Liver (tissue), 9 donors: ENCODE results near the gene CCDC137. TPM values are rescaled to one million over a fixed set of nuclear protein-coding genes. Genes with fewer than 3 reads are reported as not detected.

Experiments used
- DNase-seq: peaks from one replicate; pipeline ENCODE4 v3.0.0-alpha.2; 2017; ENCODE audit warnings: low spot score
- H3K27ac ChIP-seq, 2 donors: one replicate each; pipeline ENCODE4 v1.7.0; 2013; ENCODE audit warnings: inconsistent platforms in 2 of 2, low read length in 2 of 2, control low read depth in 1 of 2, low read depth in 1 of 2, mild to moderate bottlenecking in 1 of 2
- H3K27me3 ChIP-seq, 4 donors: one replicate each; pipeline versions ENCODE4 v1.6.1 to v1.7.0; 2013; ENCODE audit warnings: low read length in 3 of 4, inconsistent platforms in 1 of 4, mild to moderate bottlenecking in 1 of 4, moderate library complexity in 1 of 4; ENCODE audit not compliant: control insufficient read depth in 4 of 4, insufficient read depth in 4 of 4
- H3K36me3 ChIP-seq, 4 donors: one replicate each; pipeline versions ENCODE4 v1.6.1 to v1.7.0; 2013; ENCODE audit warnings: low read length in 3 of 4, mild to moderate bottlenecking in 3 of 4, low read depth in 1 of 4, moderate library complexity in 1 of 4; ENCODE audit not compliant: control insufficient read depth in 4 of 4, insufficient read depth in 3 of 4
- H3K4me1 ChIP-seq, 4 donors: one replicate each; pipeline versions ENCODE4 v1.6.1 to v1.7.0; 2013; ENCODE audit warnings: low read length in 3 of 4, mild to moderate bottlenecking in 3 of 4, moderate library complexity in 1 of 4; ENCODE audit not compliant: control insufficient read depth in 4 of 4, insufficient read depth in 4 of 4
- H3K4me3 ChIP-seq, 3 donors: one replicate each; pipeline versions ENCODE4 v1.6.1 to v1.7.0; 2013; ENCODE audit warnings: low read length in 3 of 3, control low read depth in 1 of 3, low read depth in 1 of 3, mild to moderate bottlenecking in 1 of 3
- H3K9ac ChIP-seq, 2 donors: one replicate each; pipeline ENCODE4 v1.7.0; 2013; ENCODE audit warnings: low read length in 2 of 2, mild to moderate bottlenecking in 2 of 2, moderate library complexity in 2 of 2, control low read depth in 1 of 2, low read depth in 1 of 2
- H3K9me3 ChIP-seq, 4 donors: one replicate each; pipeline versions ENCODE4 v1.6.1 to v1.7.0; 2013; ENCODE audit warnings: low read length in 3 of 4; ENCODE audit not compliant: control insufficient read depth in 4 of 4
- ATF3 ChIP-seq: IDR thresholded peaks from 2 replicates; pipeline ENCODE4 v1.6.1; 2016; ENCODE audit warnings: antibody characterized with exemption
- CTCF ChIP-seq: fragments of 150-350 bp; IDR thresholded peaks from 2 replicates; pipeline ENCODE4 v1.5.1; 2017; ENCODE audit warnings: improper control_type of control experiment, low read depth, low read length; ENCODE audit not compliant: missing input control
- EGR1 ChIP-seq, 2 donors: IDR thresholded peaks; 2 replicates each; pipeline ENCODE4 v1.6.1; 2016 to 2018; ENCODE audit warnings: antibody characterized with exemption in 2 of 2, low read depth in 2 of 2
- FOXA1 ChIP-seq: IDR thresholded peaks from 2 replicates; pipeline ENCODE4 v1.6.1; 2016; ENCODE audit warnings: antibody characterized with exemption
- FOXA2 ChIP-seq: IDR thresholded peaks from 2 replicates; pipeline ENCODE4 v1.6.1; 2016; ENCODE audit warnings: antibody characterized with exemption
- GABPA ChIP-seq, 2 donors: IDR thresholded peaks in 1 of 2; conservative IDR thresholded peaks in 1 of 2; 2 replicates each; pipeline ENCODE4 v1.6.1; 2016; ENCODE audit warnings: antibody characterized with exemption in 2 of 2, mild to moderate bottlenecking in 1 of 2, moderate library complexity in 1 of 2
- HNF4A ChIP-seq, 2 donors: conservative IDR thresholded peaks; 2 replicates each; pipeline ENCODE4 v1.6.1; 2016; ENCODE audit warnings: antibody characterized with exemption in 2 of 2, mild to moderate bottlenecking in 2 of 2
- HNF4G ChIP-seq: IDR thresholded peaks from 2 replicates; pipeline ENCODE4 v1.6.1; 2016; ENCODE audit warnings: antibody characterized with exemption
- JUND ChIP-seq, 2 donors: IDR thresholded peaks; 2 replicates each; pipeline ENCODE4 v1.6.1; 2016; ENCODE audit warnings: antibody characterized with exemption in 2 of 2
- NR2F2 ChIP-seq: IDR thresholded peaks from 2 replicates; pipeline ENCODE4 v1.6.1; 2016; ENCODE audit warnings: antibody characterized with exemption
- RAD21 ChIP-seq, 2 donors: IDR thresholded peaks; 2 replicates each; pipeline ENCODE4 v1.6.1; 2016; ENCODE audit warnings: antibody characterized with exemption in 2 of 2, mild to moderate bottlenecking in 2 of 2
- RXRA ChIP-seq, 2 donors: IDR thresholded peaks; 2 replicates each; pipeline ENCODE4 v1.6.1; 2017 to 2018; ENCODE audit warnings: antibody characterized with exemption in 2 of 2, mild to moderate bottlenecking in 1 of 2
- SP1 ChIP-seq: IDR thresholded peaks from 2 replicates; pipeline ENCODE4 v1.6.1; 2018; ENCODE audit warnings: antibody characterized with exemption, mild to moderate bottlenecking
- TAF1 ChIP-seq: conservative IDR thresholded peaks from 2 replicates; pipeline ENCODE4 v1.6.1; 2016; ENCODE audit warnings: antibody characterized with exemption, mild to moderate bottlenecking
- YY1 ChIP-seq: IDR thresholded peaks from 2 replicates; pipeline ENCODE4 v1.6.1; 2016; ENCODE audit warnings: antibody characterized with exemption, mild to moderate bottlenecking
- WGBS: extraction: QIAGEN DNeasy Blood & Tissue Kit; methylation state at CpG from one replicate; pipeline ENCODE4 v1.1.7; 2013; 5-methylcytosine and 5-hydroxymethylcytosine counted together
- polyA plus RNA-seq, 2 donors: library from polyadenylated mRNA; stranded (reverse) in 1 of 2; unstranded in 1 of 2; fragments of 200-250 nt in 1 of 2; fragments of >200 nt in 1 of 2; fragmentation: Nextera tagmentation in 1 of 2; extraction: Ambion mirVana in 1 of 2; gene quantifications; one replicate each; pipeline versions ENCODE4 v1.2.1 to v1.2.3, GENCODE V29; 2013 to 2015
- total RNA-seq, 2 donors: library from RNA; depleted of rRNA; stranded (reverse); fragments of >200 nt; gene quantifications; one replicate each; pipeline ENCODE4 v1.2.3, GENCODE V29; 2014
- TF ChIP-seq, protein P1 (sequence below): IDR thresholded peaks from 2 replicates; pipeline ENCODE4 v1.6.1; 2016; ENCODE audit warnings: antibody characterized with exemption
- TF ChIP-seq, protein P2 (sequence below): IDR thresholded peaks from 2 replicates; pipeline ENCODE4 v1.6.1; 2016; ENCODE audit warnings: antibody characterized with exemption, mild to moderate bottlenecking
- TF ChIP-seq, protein P3 (sequence below): IDR thresholded peaks from 2 replicates; pipeline ENCODE4 v1.6.1; 2016; ENCODE audit warnings: antibody characterized with exemption
- donor health status: healthy.
- donor health status: healthy.
- donor health status: healthy.
- donor health status: healthy.
- donor health status: healthy.

Gene CCDC137
- total and polyA plus RNA-seq, 4 donors, result 4.3 to 6.9 (median 5.2) TPM

DNA sequence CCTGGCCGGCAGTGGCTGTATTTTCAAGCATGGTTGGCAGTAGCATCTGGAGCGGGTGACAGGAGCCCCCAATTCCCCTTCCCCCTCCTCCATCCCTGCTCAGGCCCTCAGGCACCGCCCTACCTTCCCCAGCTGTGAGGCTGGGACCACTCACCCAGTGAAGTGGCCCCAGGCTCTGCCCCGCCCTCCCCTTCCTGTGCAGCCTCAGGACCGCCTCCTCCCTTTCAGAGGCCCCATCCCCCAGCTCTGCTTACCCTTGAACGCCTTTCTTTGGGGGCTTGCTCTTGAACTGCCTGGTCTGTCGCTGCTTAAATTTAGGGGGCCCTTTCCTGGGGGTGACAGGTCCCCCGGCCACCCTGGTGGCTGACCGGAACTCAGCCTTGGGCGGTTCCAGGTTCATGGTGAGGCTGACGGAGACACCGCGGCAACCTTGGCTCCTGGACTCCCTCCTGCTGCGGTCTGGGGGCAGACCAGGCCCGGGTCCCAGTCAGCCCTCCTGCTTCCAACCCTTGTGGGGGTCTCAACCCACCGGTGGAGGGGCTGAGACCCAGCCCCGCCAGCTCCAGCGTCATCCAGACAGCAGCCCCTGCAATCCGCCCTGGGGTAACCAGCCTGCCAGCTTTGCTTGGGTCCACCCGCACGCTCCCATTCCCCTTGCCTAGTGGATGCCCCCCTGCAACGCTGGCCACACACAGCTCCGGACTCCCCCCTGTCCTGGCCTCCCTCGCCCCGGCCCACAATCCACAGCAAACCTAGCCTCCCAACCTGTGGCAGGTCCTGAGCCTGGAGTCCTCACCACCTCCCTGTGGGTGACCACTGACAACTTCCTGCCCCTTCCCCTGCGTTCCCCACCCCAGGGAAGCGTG, 13.4 kb upstream of the CCDC137 start:
- no peak overlapping the region for H3K9ac ChIP-seq
- H3K27me3 ChIP-seq, result peaks cover 0 to 4% (median 2%) of the 10 kb centered on the region in 4 donors
- H3K4me1 ChIP-seq, result peaks cover 0 to 3% (median 0%) of the 10 kb centered on the region in 4 donors
- H3K27ac ChIP-seq, result no peak overlapping the region
- H3K4me3 ChIP-seq, result no peak overlapping the region
- peaks cover 0 to 5% (median 2%) of the 10 kb centered on the region in 4 donors for H3K9me3 ChIP-seq
- TF ChIP-seq SP1 (no peak), RAD21 (IDR thresholded peaks at IDR 0.05) (no peak), CTCF (no peak), RXRA (IDR thresholded peaks at IDR 0.05) (no peak), HNF4G (no peak), YY1 (no peak), EGR1 (IDR thresholded peaks at IDR 0.05; ENCODE audit: low read depth in 2 of 2) (no peak), HNF4A (conservative IDR thresholded peaks at IDR 0.05) (no peak), GABPA (IDR thresholded peaks at IDR 0.05 in 1 of 2, conservative IDR thresholded peaks at IDR 0.05 in 1 of 2) (no peak), TAF1 (no peak), FOXA1 (no peak), ATF3 (no peak), NR2F2 (no peak), JUND (IDR thresholded peaks at IDR 0.05) (no peak)
- TF ChIP-seq, protein P1, sequence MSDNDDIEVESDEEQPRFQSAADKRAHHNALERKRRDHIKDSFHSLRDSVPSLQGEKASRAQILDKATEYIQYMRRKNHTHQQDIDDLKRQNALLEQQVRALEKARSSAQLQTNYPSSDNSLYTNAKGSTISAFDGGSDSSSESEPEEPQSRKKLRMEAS, result no peak
- TF ChIP-seq, protein P2, sequence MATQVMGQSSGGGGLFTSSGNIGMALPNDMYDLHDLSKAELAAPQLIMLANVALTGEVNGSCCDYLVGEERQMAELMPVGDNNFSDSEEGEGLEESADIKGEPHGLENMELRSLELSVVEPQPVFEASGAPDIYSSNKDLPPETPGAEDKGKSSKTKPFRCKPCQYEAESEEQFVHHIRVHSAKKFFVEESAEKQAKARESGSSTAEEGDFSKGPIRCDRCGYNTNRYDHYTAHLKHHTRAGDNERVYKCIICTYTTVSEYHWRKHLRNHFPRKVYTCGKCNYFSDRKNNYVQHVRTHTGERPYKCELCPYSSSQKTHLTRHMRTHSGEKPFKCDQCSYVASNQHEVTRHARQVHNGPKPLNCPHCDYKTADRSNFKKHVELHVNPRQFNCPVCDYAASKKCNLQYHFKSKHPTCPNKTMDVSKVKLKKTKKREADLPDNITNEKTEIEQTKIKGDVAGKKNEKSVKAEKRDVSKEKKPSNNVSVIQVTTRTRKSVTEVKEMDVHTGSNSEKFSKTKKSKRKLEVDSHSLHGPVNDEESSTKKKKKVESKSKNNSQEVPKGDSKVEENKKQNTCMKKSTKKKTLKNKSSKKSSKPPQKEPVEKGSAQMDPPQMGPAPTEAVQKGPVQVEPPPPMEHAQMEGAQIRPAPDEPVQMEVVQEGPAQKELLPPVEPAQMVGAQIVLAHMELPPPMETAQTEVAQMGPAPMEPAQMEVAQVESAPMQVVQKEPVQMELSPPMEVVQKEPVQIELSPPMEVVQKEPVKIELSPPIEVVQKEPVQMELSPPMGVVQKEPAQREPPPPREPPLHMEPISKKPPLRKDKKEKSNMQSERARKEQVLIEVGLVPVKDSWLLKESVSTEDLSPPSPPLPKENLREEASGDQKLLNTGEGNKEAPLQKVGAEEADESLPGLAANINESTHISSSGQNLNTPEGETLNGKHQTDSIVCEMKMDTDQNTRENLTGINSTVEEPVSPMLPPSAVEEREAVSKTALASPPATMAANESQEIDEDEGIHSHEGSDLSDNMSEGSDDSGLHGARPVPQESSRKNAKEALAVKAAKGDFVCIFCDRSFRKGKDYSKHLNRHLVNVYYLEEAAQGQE, result no peak
- no peak for DNase-seq
- 59% methylated on average over 27 of the region's 27 CpGs for WGBS
- H3K36me3 ChIP-seq, result no peaks in the 10 kb centered on the region

DNA sequence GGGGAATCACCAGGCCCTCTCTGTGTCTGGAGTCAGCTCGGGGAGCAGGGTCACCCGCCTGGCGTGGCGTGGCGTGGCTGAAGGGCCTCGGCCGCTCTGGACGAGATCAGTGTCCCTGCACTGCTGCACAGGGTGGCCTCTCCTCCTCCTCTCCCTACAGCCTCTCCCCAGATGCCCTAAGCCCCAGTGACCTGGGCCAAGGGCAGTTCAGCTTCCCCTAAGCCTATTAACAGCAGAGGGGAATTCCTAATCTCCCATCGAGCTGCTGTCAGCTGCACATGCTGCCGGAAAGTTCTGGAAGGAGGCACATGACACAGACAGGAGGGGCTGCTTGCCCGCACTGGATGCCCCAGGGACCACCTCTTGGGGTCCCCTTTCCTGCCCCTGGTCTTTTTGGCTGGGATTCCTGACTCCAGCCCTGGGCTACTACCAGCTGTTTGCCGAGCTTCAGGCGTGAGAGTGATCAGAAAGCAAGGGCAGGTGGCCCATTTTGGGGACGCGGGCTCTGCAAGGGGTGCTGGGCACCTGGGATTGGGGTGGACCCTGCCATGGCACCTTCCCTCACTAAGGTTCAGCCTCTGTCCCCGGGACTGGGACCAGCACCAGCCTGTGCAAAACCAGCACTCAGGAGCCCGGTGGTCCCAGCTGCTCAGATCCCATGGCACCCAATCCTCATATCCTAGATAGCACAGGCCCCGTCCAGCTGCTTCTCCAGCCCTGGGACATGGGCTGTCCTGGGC, 11.0 kb upstream of the CCDC137 start:
- no peaks in the 10 kb centered on the region for H3K36me3 ChIP-seq
- no peak overlapping the region for H3K27ac ChIP-seq
- peaks cover 0 to 3% (median 0%) of the 10 kb centered on the region in 4 donors for H3K4me1 ChIP-seq
- H3K4me3 ChIP-seq, result no peak overlapping the region
- no peaks in the 10 kb centered on the region for H3K27me3 ChIP-seq
- no peaks in the 10 kb centered on the region for H3K9me3 ChIP-seq
- no peak for TF ChIP-seq HNF4A (conservative IDR thresholded peaks at IDR 0.05)
- TF ChIP-seq JUND (IDR thresholded peaks at IDR 0.05), result no peak
- no peak for TF ChIP-seq RAD21 (IDR thresholded peaks at IDR 0.05)
- TF ChIP-seq TAF1, result no peak
- TF ChIP-seq CTCF, result no peak
- no peak for TF ChIP-seq RXRA (IDR thresholded peaks at IDR 0.05)
- no peak for TF ChIP-seq GABPA (IDR thresholded peaks at IDR 0.05 in 1 of 2, conservative IDR thresholded peaks at IDR 0.05 in 1 of 2)
- TF ChIP-seq FOXA2, result no peak
- TF ChIP-seq, protein P3, sequence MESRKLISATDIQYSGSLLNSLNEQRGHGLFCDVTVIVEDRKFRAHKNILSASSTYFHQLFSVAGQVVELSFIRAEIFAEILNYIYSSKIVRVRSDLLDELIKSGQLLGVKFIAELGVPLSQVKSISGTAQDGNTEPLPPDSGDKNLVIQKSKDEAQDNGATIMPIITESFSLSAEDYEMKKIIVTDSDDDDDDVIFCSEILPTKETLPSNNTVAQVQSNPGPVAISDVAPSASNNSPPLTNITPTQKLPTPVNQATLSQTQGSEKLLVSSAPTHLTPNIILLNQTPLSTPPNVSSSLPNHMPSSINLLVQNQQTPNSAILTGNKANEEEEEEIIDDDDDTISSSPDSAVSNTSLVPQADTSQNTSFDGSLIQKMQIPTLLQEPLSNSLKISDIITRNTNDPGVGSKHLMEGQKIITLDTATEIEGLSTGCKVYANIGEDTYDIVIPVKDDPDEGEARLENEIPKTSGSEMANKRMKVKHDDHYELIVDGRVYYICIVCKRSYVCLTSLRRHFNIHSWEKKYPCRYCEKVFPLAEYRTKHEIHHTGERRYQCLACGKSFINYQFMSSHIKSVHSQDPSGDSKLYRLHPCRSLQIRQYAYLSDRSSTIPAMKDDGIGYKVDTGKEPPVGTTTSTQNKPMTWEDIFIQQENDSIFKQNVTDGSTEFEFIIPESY, result no peak
- no peak for TF ChIP-seq HNF4G
- TF ChIP-seq ATF3, result no peak
- TF ChIP-seq YY1, result no peak
- TF ChIP-seq SP1, result no peak
- no peak for TF ChIP-seq FOXA1
- 76% methylated on average over 18 of the region's 18 CpGs for WGBS
- no peak overlapping the region for H3K9ac ChIP-seq
- no peak for DNase-seq
